Lower lobe of right lung (tissue), 2 donors: ENCODE results near the gene UNC119. TPM values are rescaled to one million over a fixed set of nuclear protein-coding genes. Genes with fewer than 3 reads are reported as not detected.
A peak's percentile ranks its signal among the peaks of the same experiment; 100 is the strongest.

Source experiments
- ATAC-seq, 2 donors: fragments of 200-7000 bp; cut with Tn5 transposase; one replicate each; pipeline ENCODE4 v1.9.1; 2020 to 2022; ENCODE audit warnings: mild to moderate bottlenecking in 2 of 2, moderate library complexity in 2 of 2
- DNase-seq: peaks from one replicate; pipeline ENCODE4 v3.0.0-alpha.2; 2020
- H3K27ac ChIP-seq: fragments of 200-600 bp; one replicate; pipeline ENCODE4 v1.8.0; 2022
- H3K27me3 ChIP-seq: fragments of 200-600 bp; one replicate; pipeline ENCODE4 v1.8.0; 2022; ENCODE audit warnings: low read depth
- H3K36me3 ChIP-seq: fragments of 200-600 bp; one replicate; pipeline ENCODE4 v1.8.0; 2022; ENCODE audit warnings: mild to moderate bottlenecking
- H3K4me1 ChIP-seq: fragments of 200-600 bp; one replicate; pipeline ENCODE4 v1.8.0; 2022
- H3K4me3 ChIP-seq: fragments of 200-600 bp; one replicate; pipeline ENCODE4 v1.8.0; 2022; ENCODE audit warnings: mild to moderate bottlenecking
- H3K9me3 ChIP-seq: fragments of 200-600 bp; one replicate; pipeline ENCODE4 v1.8.0; 2022
- intact Hi-C: fragments of 100-400 bp; cut with DNase I; formaldehyde crosslinking; loops from one replicate; pipeline ENCODE4 v1.11.0; 2022
- total RNA-seq: library from RNA; stranded (reverse); fragmentation: NEBNext Ultra II Directional; extraction: Animal tissue kit (Norgen Biotek cat#: 25700); gene quantifications from one replicate; pipeline ENCODE4 v1.2.1, GENCODE V29; 2021
- TF ChIP-seq, protein P1 (sequence below): fragments of 200-600 bp; IDR thresholded peaks from one replicate; pipeline ENCODE4 v1.8.0; 2022; ENCODE audit warnings: antibody characterized with exemption, mild to moderate bottlenecking
- donor health status: DM: no; HTN: yes; CAD: no; lungs with severe emphysema.

The UNC119 gene
- total RNA-seq, 1 donor from 2014 or later: 27.0 TPM

- TF ChIP-seq, protein P1, sequence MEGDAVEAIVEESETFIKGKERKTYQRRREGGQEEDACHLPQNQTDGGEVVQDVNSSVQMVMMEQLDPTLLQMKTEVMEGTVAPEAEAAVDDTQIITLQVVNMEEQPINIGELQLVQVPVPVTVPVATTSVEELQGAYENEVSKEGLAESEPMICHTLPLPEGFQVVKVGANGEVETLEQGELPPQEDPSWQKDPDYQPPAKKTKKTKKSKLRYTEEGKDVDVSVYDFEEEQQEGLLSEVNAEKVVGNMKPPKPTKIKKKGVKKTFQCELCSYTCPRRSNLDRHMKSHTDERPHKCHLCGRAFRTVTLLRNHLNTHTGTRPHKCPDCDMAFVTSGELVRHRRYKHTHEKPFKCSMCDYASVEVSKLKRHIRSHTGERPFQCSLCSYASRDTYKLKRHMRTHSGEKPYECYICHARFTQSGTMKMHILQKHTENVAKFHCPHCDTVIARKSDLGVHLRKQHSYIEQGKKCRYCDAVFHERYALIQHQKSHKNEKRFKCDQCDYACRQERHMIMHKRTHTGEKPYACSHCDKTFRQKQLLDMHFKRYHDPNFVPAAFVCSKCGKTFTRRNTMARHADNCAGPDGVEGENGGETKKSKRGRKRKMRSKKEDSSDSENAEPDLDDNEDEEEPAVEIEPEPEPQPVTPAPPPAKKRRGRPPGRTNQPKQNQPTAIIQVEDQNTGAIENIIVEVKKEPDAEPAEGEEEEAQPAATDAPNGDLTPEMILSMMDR: no peak
- ATAC-seq (no peak), DNase-seq (no peak)
- H3K9me3 ChIP-seq: no peaks in the 10 kb centered on the region
- no peaks in the 10 kb centered on the region for H3K36me3 ChIP-seq
- no peaks in the 10 kb centered on the region for H3K27me3 ChIP-seq
- peaks cover 36% of the 10 kb centered on the region for H3K4me1 ChIP-seq
- H3K4me3 ChIP-seq: peak overlapping the region; percentile 99
- intact Hi-C loops: no loop called here
- peak overlapping the region; percentile 85 for H3K27ac ChIP-seq
Measured at GRCh38 chr17:28572259-28573039, 20.0 kb upstream of the UNC119 start.

DNA sequence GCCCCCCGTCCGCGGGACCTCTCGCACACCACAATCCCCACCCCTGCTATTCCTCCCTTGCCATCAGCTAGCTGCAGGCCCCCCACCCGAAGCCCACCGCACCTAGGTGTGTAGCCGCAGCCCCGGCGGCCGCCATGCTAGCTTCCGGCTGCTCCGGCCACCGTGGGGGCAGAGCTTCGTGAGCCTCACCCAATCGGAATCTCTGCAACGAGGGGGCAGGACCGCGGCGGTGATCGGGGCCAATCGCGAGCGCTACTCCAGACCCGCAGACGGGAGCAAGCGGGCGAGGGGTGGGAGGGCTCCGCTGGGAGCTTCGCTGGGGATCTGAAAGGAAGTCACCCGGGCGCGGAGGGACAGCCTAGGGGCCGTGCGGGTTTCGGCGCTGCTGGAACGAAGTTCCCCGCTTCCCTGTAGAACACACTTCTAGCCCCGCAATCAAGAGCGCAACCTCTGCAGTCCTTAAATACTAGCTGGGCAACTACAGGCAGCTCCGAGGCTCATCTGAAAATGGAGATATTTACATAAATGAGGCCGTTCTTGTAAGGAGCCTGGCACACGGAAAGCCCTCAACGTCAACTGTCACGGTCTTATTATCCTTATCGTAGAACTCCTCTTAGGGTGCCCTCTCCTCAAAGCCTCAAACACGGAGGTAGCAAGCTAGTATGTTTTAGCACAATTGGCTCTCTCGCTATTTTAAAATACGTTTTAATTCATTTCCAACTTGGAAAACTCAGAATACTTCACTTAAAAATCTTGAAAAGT, 19.1 kb upstream of the UNC119 start, which contains the start of gene PIGS:
TSS of gene PIGS (minus strand) at position 164 of the 762 bp plus-strand sequence. CDS start at position 136, 28 bp downstream.
- peaks cover 3% of the 10 kb centered on the region for H3K36me3 ChIP-seq
- ATAC-seq (peak; percentile 99 to 100), DNase-seq (peak; percentile 98)
- peaks cover 40% of the 10 kb centered on the region for H3K4me1 ChIP-seq
- H3K9me3 ChIP-seq: no peaks in the 10 kb centered on the region
- no peaks in the 10 kb centered on the region for H3K27me3 ChIP-seq
- peak within 1 kb of the TSS; percentile 99 for H3K4me3 ChIP-seq
- intact Hi-C loops: no loop called here
- H3K27ac ChIP-seq: peak within 1 kb of the TSS; percentile 85
- TF ChIP-seq, protein P1: no peak

DNA sequence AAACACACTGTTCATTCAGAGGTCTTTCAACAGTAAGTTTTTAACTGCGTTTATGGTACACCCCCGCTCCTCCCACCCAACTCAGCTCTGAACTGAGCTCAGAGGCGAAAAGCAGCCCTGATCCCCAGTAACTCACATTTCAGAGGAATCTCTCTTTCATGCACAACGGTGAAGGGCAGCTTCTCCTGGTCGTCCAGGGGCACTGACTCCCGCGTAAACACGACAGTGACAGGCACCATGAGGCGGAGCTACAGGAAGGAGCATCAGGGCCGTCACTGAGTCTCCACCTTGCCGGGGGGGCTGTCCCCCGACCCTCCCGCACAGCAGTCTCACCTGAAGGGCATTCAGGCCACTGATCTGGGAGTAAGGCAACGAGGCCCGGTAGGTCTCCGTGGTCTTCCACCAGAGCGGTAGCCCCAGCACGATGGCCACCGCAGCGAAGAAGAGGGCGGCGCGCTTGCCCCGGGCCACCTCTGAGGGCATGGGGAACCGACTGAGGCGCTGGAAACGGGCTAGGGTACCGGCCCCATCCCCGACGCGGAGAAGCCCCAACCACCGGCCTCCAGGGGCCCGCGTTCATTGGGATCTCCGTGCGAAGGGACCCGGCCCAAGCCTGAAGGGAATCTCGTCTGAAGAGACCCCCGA, 18.4 kb upstream of the UNC119 start:
- TF ChIP-seq, protein P1: no peak
- H3K9me3 ChIP-seq: no peaks in the 10 kb centered on the region
- DNase-seq: peak; percentile 54
- ATAC-seq: peak; percentile 57 to 58
- H3K4me1 ChIP-seq: peaks cover 36% of the 10 kb centered on the region
- peak overlapping the region; percentile 99 for H3K4me3 ChIP-seq
- peaks cover 5% of the 10 kb centered on the region for H3K36me3 ChIP-seq
- no peaks in the 10 kb centered on the region for H3K27me3 ChIP-seq
- peak overlapping the region; percentile 85 for H3K27ac ChIP-seq
- intact Hi-C loops: no loop called here

GRCh38 chr17:28569446-28569845, 17.0 kb upstream of the UNC119 start:
- no peak overlapping the region for H3K4me3 ChIP-seq
- no peak for DNase-seq
- no peaks in the 10 kb centered on the region for H3K9me3 ChIP-seq
- no peaks in the 10 kb centered on the region for H3K27me3 ChIP-seq
- intact Hi-C loops: no loop called here
- peaks cover 36% of the 10 kb centered on the region for H3K4me1 ChIP-seq
- no peak overlapping the region for H3K27ac ChIP-seq
- TF ChIP-seq, protein P1: no peak
- no peak for ATAC-seq
- peaks cover 5% of the 10 kb centered on the region for H3K36me3 ChIP-seq

- intact Hi-C loops: no loop called here
- Histone ChIP-seq H3K4me3 (no peak overlapping the region), H3K4me1 (peaks cover 43% of the 10 kb centered on the region), H3K27me3 (no peaks in the 10 kb centered on the region), H3K27ac (no peak overlapping the region), H3K9me3 (no peaks in the 10 kb centered on the region), H3K36me3 (peaks cover 22% of the 10 kb centered on the region)
- TF ChIP-seq, protein P1: no peak
- DNase-seq (no peak), ATAC-seq (no peak)
Measured at GRCh38 chr17:28567604-28568003, 15.2 kb upstream of the UNC119 start.
